Nephron progenitor cell (in vitro differentiated cells): Measurements from ENCODE around the gene CALML5.

Experiments
- DNase-seq: peaks from one replicate; pipeline ENCODE4 v3.0.0; 2021
- H3K27ac Mint-ChIP-seq: 2 replicates; pipeline ENCODE4 v1.8.0; 2021; ENCODE audit warnings: mild to moderate bottlenecking, moderate library complexity, mixed read lengths
- H3K27me3 Mint-ChIP-seq: 2 replicates; pipeline ENCODE4 v1.8.0; 2021; ENCODE audit warnings: mild to moderate bottlenecking, low read depth, mixed read lengths; ENCODE audit not compliant: poor library complexity
- H3K36me3 Mint-ChIP-seq: 2 replicates; pipeline ENCODE4 v1.8.0; 2021; ENCODE audit warnings: low read depth, mixed read lengths
- H3K4me1 Mint-ChIP-seq: 2 replicates; pipeline ENCODE4 v1.8.0; 2021; ENCODE audit warnings: mixed read lengths
- H3K4me3 Mint-ChIP-seq: 2 replicates; pipeline ENCODE4 v1.8.0; 2021; ENCODE audit warnings: mild to moderate bottlenecking, moderate library complexity, mixed read lengths
- H3K9me3 Mint-ChIP-seq: 2 replicates; pipeline ENCODE4 v1.8.0; 2021; ENCODE audit warnings: mild to moderate bottlenecking, moderate library complexity, mixed read lengths
- TF ChIP-seq, protein P1 (sequence below): fragments of 200-600 bp; sonication (generic); IDR thresholded peaks from 2 replicates; pipeline ENCODE4 v1.5.0; 2021; ENCODE audit warnings: antibody characterized with exemption

CALML5 gene

DNA sequence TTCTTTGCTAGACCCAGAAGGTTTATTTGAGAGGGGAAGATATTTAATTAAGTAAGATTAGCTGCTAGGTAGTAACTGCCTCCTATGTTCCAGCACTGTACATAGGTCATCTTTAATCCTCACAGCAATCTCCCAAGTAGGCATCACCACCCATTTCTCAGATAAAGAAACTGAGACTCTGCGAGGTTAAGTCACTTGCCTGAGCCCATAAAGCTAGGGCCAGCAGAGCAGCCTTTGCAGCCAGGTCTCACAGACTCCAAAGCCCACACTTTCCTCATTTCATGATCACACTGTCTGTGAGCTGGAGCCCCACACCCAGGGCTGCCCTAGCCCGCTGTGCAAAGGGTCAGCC, 46.0 kb upstream of the CALML5 start:
- no peaks in the 10 kb centered on the region for H3K27me3 Mint-ChIP-seq
- DNase-seq, result no peak
- H3K4me1 Mint-ChIP-seq, result peaks cover 16% of the 10 kb centered on the region
- no peak overlapping the region for H3K4me3 Mint-ChIP-seq
- TF ChIP-seq, protein P1, sequence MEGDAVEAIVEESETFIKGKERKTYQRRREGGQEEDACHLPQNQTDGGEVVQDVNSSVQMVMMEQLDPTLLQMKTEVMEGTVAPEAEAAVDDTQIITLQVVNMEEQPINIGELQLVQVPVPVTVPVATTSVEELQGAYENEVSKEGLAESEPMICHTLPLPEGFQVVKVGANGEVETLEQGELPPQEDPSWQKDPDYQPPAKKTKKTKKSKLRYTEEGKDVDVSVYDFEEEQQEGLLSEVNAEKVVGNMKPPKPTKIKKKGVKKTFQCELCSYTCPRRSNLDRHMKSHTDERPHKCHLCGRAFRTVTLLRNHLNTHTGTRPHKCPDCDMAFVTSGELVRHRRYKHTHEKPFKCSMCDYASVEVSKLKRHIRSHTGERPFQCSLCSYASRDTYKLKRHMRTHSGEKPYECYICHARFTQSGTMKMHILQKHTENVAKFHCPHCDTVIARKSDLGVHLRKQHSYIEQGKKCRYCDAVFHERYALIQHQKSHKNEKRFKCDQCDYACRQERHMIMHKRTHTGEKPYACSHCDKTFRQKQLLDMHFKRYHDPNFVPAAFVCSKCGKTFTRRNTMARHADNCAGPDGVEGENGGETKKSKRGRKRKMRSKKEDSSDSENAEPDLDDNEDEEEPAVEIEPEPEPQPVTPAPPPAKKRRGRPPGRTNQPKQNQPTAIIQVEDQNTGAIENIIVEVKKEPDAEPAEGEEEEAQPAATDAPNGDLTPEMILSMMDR, result no peak
- H3K36me3 Mint-ChIP-seq, result peaks cover 9% of the 10 kb centered on the region
- no peak overlapping the region for H3K27ac Mint-ChIP-seq
- peaks cover 41% of the 10 kb centered on the region for H3K9me3 Mint-ChIP-seq

DNA sequence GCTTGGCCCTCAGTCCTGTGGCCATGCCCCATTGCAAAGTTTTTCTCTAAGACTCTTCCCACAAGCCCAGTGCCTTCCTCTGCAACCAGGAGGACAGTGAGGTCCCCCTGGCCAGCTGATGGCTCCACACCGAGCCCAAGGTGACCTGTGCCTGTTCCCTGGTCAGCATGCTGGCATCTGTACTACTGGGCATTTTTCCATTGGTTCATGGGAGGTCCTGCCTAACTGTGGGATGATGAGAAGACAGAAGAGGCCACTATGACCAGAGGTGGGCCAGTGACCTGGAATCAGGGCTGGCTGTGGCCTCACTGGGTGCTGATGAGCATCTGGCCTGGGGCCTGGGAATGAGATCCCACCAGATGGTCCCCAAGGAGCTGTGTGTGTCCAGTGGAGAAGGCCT, 45.6 kb upstream of the CALML5 start:
- Mint-ChIP-seq H3K9me3 (peaks cover 44% of the 10 kb centered on the region), H3K27ac (no peak overlapping the region), H3K4me3 (no peak overlapping the region), H3K4me1 (peaks cover 12% of the 10 kb centered on the region), H3K36me3 (peaks cover 9% of the 10 kb centered on the region), H3K27me3 (no peaks in the 10 kb centered on the region)
- TF ChIP-seq, protein P1, result no peak
- DNase-seq, result no peak

DNA sequence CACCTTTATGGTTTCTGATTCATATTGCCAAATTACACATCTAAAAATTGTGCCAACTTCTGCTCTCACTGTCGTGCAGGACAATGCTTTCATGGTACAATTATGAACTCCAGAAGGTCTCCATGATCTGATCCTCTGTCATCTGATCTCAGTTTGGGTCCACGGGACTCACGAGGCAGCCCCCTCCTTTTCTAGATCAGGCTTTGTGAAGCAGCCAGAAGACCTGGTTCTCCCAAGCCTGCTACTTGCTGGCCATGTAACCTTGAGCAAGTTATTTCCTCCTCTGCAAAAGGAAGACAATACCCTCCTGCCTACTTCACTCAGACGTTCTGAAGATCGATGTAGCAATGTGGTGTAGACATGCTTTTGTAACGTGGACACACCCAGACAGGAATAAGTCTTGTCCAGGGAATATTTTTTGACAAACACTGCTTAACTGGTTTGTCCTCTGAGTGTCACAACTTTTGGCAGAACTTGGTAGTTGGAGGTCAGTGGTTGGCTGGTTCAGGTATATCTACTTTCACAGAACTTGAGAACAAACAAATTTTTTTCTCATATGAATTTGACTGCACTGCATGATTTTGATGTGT, 44.9 kb upstream of the CALML5 start:
- Mint-ChIP-seq H3K4me3 (no peak overlapping the region), H3K27me3 (no peaks in the 10 kb centered on the region), H3K4me1 (peaks cover 12% of the 10 kb centered on the region), H3K36me3 (peaks cover 9% of the 10 kb centered on the region), H3K9me3 (peaks cover 48% of the 10 kb centered on the region), H3K27ac (no peak overlapping the region)
- TF ChIP-seq, protein P1, result no peak
- no peak for DNase-seq

DNA sequence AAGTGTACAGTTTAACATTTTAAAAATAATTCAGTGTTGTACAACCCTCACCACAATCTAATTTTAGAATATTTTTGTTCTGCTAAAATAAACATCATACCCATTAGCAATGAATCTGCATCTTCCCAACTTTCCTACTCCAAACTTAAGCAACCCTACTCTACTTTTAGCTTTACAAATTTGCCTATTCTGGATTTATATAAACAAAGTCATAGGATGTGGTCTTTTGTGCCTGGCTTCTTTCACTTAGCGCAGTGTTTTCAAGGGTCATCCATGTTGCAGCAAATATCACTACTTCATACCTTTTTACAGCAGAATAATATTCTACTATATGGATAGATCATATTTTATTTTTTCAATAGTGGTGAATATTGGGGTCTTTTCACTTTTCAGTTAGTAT, 44.3 kb upstream of the CALML5 start:
- Mint-ChIP-seq H3K36me3 (peaks cover 9% of the 10 kb centered on the region), H3K4me3 (no peak overlapping the region), H3K9me3 (peaks cover 48% of the 10 kb centered on the region), H3K4me1 (peaks cover 17% of the 10 kb centered on the region), H3K27ac (no peak overlapping the region), H3K27me3 (no peaks in the 10 kb centered on the region)
- TF ChIP-seq, protein P1, result no peak
- DNase-seq, result no peak

DNA sequence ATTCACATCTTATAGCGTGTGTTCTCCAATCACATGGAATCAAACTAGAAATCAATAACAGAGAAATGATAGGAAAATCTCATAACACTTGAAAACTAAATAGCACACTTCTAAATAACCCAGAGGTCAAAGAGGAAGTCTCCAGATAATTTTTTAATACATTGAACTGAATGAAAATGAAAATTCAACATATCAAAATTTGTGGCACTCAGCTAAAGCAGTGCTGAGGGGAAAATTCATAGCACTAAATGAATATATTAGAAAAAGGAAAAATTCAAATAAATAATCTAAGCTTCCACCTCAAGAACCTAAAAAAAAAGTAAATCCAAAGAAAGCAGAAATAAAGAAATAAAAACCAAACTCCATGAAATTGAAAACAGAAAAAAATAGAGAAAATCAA, 42.7 kb upstream of the CALML5 start:
- peaks cover 27% of the 10 kb centered on the region for H3K4me1 Mint-ChIP-seq
- DNase-seq, result no peak
- H3K9me3 Mint-ChIP-seq, result peaks cover 52% of the 10 kb centered on the region
- H3K4me3 Mint-ChIP-seq, result no peak overlapping the region
- H3K36me3 Mint-ChIP-seq, result peaks cover 9% of the 10 kb centered on the region
- TF ChIP-seq, protein P1, result no peak
- H3K27ac Mint-ChIP-seq, result no peak overlapping the region
- peaks cover 7% of the 10 kb centered on the region for H3K27me3 Mint-ChIP-seq

DNA sequence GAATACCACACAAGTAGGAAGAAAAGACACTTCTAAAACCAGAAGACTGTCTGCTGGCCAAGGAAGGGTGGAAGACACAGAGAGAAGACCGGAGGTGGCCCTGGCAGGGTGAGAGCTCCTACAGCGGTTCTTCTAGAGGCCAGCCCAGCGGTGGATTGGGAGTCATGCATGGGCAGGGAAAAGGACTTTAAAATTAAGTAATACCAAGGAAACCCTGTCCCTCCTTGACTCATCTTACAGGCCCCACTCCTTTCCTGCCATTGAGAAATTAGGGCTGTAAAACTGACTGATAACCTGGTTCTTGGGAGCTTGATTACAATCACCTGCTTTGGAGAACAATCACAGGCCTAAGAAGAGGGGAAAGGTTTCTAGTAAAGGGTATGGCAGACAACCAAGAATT, 41.5 kb upstream of the CALML5 start:
- TF ChIP-seq, protein P1, result no peak
- Mint-ChIP-seq H3K4me1 (peaks cover 17% of the 10 kb centered on the region), H3K36me3 (peaks cover 9% of the 10 kb centered on the region), H3K9me3 (peaks cover 52% of the 10 kb centered on the region), H3K27ac (no peak overlapping the region), H3K4me3 (no peak overlapping the region), H3K27me3 (peaks cover 7% of the 10 kb centered on the region)
- DNase-seq, result no peak
